ENCODE data around the gene CCNDBP1. TPM values are rescaled to one million over a fixed set of nuclear protein-coding genes. Genes with fewer than 3 reads are reported as not detected.

Gene CCNDBP1
- total RNA-seq, 1 experiment from 2014 or later = 62.5 TPM

GRCh38 chr15:43220991-43221403, 35.8 kb downstream of the CCNDBP1 start, which contains the start of gene EPB42:
Gene EPB42, minus strand, starts transcription at chr15:43221018. Its CDS starts 193 bp downstream, at chr15:43220825.
- intact Hi-C loops (cut with micrococcal nuclease; ENCODE audit: unreplicated experiment) = no loop called here
- Histone ChIP-seq H3K4me1 (ENCODE audit: control insufficient read depth, insufficient read depth, low read length) (no peaks in the 10 kb centered on the region), H3K4me3 (ENCODE audit: low read depth in 2 of 2, low read length in 2 of 2) (no peak within 1 kb of the TSS), H3K9me3 (ENCODE audit: control insufficient read depth, insufficient read depth, low read depth, low read length) (no peaks in the 10 kb centered on the region), H3K27me3 (ENCODE audit: control insufficient read depth, insufficient read depth, low read length) (peaks cover 3% of the 10 kb centered on the region; the same call in 1 of the 2 replicates), H3K36me3 (ENCODE audit: control insufficient read depth, insufficient read depth, low read length) (no peaks in the 10 kb centered on the region), H3K27ac (ENCODE audit: low read length) (no peak within 1 kb of the TSS)
- no TSS peak for BruUV-seq (replicated peaks)
- ChIA-PET CTCF (interaction anchor here (0.8 kb wide), 1 partner anchor 65 kb away, joined by 3 read pairs; no protein-coding TSS in a partner anchor), POLR2A (interaction anchor here (0.7 kb wide), 1 partner anchor 48 kb away, joined by 11 read pairs; no protein-coding TSS in a partner anchor)
- TF ChIP-seq TCF7L2 (IDR thresholded peaks at IDR 0.05; ENCODE audit: low read depth, low read length) (no peak), SIN3A (IDR thresholded peaks at IDR 0.05; ENCODE audit: borderline replicate concordance, insufficient read depth, low read depth, low read length) (no peak), REST (IDR thresholded peaks at IDR 0.05; ENCODE audit: insufficient read depth in 1 of 2, low read depth in 2 of 2, low read length in 1 of 2) (no peak), POLR2AphosphoS5 (IDR thresholded peaks at IDR 0.05; ENCODE audit: low read depth, low read length) (no peak), CTCF (IDR thresholded peaks at IDR 0.05) (no peak)
- in situ Hi-C loops (cut with HindIII; ENCODE audit: low pct_unique_long_range_greater_than_20kb, low sequenced_read_pairs) = no loop called here
- ATAC-seq (no peak), DNase-seq (ENCODE audit: low read depth, low spot score) (no peak)

- POLR2A ChIA-PET = interaction anchor here (0.7 kb wide), 1 partner anchor 47 kb away, joined by 11 read pairs; no protein-coding TSS in a partner anchor
Measured at GRCh38 chr15:43221422-43221821, 36.2 kb downstream of the CCNDBP1 start.

More at GRCh38 chr15:43221422-43221821, 36.2 kb downstream of the CCNDBP1 start:
- no peak for TF ChIP-seq CTCF (IDR thresholded peaks at IDR 0.05)
- no peak for TF ChIP-seq TCF7L2 (IDR thresholded peaks at IDR 0.05; ENCODE audit: low read depth, low read length)
- no peak for TF ChIP-seq SIN3A (IDR thresholded peaks at IDR 0.05; ENCODE audit: borderline replicate concordance, insufficient read depth, low read depth, low read length)
- TF ChIP-seq POLR2AphosphoS5 (IDR thresholded peaks at IDR 0.05; ENCODE audit: low read depth, low read length) = no peak
- TF ChIP-seq REST (IDR thresholded peaks at IDR 0.05; ENCODE audit: insufficient read depth in 1 of 2, low read depth in 2 of 2, low read length in 1 of 2) = no peak
- Histone ChIP-seq H3K4me3 (ENCODE audit: low read depth in 2 of 2, low read length in 2 of 2) (no peak overlapping the region), H3K27me3 (ENCODE audit: control insufficient read depth, insufficient read depth, low read length) (peaks cover 3% of the 10 kb centered on the region; the same call in 1 of the 2 replicates), H3K4me1 (ENCODE audit: control insufficient read depth, insufficient read depth, low read length) (no peaks in the 10 kb centered on the region), H3K36me3 (ENCODE audit: control insufficient read depth, insufficient read depth, low read length) (no peaks in the 10 kb centered on the region), H3K27ac (ENCODE audit: low read length) (no peak overlapping the region), H3K9me3 (ENCODE audit: control insufficient read depth, insufficient read depth, low read depth, low read length) (no peaks in the 10 kb centered on the region)
- DNase-seq (ENCODE audit: low read depth, low spot score) = no peak
- in situ Hi-C loops (cut with HindIII; ENCODE audit: low pct_unique_long_range_greater_than_20kb, low sequenced_read_pairs) = no loop called here
- CTCF ChIA-PET = interaction anchor here (0.8 kb wide), 1 partner anchor 64 kb away, joined by 3 read pairs; no protein-coding TSS in a partner anchor
- no peak for ATAC-seq
- no TSS peak for BruUV-seq (replicated peaks)
- intact Hi-C loops (cut with micrococcal nuclease; ENCODE audit: unreplicated experiment) = no loop called here
